ENCODE results near the gene HRAS. TPM values are rescaled to one million over a fixed set of nuclear protein-coding genes. Genes with fewer than 3 reads are reported as not detected.
A peak's percentile ranks its signal among the peaks of the same experiment; 100 is the strongest.

HRAS gene
- total RNA-seq, 1 experiment from 2014 or later, result 69.0 TPM

DNA sequence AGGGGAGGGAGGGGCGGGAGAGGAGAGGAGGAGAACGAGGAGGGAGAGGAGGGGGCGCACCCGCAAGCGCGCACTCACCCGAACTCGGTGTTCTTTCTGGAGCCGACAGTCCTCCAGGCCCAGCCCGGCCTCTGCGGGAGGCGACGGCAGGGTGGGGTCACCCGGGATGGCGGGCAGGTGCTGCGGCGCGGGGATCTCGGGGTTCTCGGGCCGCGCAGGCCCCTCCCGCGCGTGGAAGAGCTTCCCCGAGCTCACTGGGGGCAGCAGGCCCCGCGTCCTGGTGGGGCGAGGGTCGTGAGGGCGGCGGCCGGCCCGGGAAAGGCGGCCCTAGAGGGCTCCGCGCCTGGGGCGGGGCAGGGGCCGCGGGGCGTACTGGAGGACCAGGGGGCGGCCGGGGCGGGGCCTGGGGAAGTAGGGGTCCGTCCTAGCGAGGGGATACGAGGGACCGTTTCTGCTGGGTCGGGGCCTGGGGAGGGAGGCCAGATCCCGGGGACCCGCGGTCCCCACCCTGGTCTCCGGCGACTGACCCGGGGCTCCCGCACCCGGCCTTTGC lies 19.9 kb upstream of the HRAS start:
- Mint-ChIP-seq H3K4me1 (ENCODE audit: low read depth, unreplicated experiment) (peaks cover 14% of the 10 kb centered on the region), H3K4me3 (ENCODE audit: unreplicated experiment) (peak overlapping the region; percentile 56), H3K9me3 (ENCODE audit: unreplicated experiment) (no peaks in the 10 kb centered on the region), H3K27me3 (ENCODE audit: insufficient read depth, unreplicated experiment) (no peaks in the 10 kb centered on the region), H3K36me3 (ENCODE audit: insufficient read depth, unreplicated experiment) (peaks cover 12% of the 10 kb centered on the region), H3K27ac (ENCODE audit: unreplicated experiment) (no peak overlapping the region)
- Histone ChIP-seq H3K4me1 (peaks cover 27% of the 10 kb centered on the region), H3K4me3 (ENCODE audit: low read depth, low read length) (peak overlapping the region; percentile 62), H3K27me3 (replicated peaks; ENCODE audit: control insufficient read depth, insufficient read depth, low read length) (no peaks in the 10 kb centered on the region), H3K36me3 (ENCODE audit: control insufficient read depth, insufficient read depth, low read length) (no peaks in the 10 kb centered on the region), H3K9me3 (no peaks in the 10 kb centered on the region)
- ChIA-PET CTCF (interaction anchor here (0.8 to 1.7 kb wide), 5 partner anchors 21 to 169 kb away, joined by 3 to 9 read pairs (median 6); partner anchors contain the start of gene PHRF1), POLR2A (interaction anchor here (0.7 to 0.8 kb wide), 2 partner anchors 21 to 58 kb away, joined by 5 to 8 read pairs; no protein-coding TSS in a partner anchor)
- DNase-seq, result no peak
- BruUV-seq (replicated peaks), result no TSS peak
- TF ChIP-seq, protein P1, sequence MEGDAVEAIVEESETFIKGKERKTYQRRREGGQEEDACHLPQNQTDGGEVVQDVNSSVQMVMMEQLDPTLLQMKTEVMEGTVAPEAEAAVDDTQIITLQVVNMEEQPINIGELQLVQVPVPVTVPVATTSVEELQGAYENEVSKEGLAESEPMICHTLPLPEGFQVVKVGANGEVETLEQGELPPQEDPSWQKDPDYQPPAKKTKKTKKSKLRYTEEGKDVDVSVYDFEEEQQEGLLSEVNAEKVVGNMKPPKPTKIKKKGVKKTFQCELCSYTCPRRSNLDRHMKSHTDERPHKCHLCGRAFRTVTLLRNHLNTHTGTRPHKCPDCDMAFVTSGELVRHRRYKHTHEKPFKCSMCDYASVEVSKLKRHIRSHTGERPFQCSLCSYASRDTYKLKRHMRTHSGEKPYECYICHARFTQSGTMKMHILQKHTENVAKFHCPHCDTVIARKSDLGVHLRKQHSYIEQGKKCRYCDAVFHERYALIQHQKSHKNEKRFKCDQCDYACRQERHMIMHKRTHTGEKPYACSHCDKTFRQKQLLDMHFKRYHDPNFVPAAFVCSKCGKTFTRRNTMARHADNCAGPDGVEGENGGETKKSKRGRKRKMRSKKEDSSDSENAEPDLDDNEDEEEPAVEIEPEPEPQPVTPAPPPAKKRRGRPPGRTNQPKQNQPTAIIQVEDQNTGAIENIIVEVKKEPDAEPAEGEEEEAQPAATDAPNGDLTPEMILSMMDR (IDR thresholded peaks at IDR 0.05; ENCODE audit: insufficient read depth in 1 of 2, low read depth in 1 of 2, low read length in 1 of 2, severe bottlenecking in 1 of 2, unreplicated experiment in 1 of 2), result peak in 1 of 2 experiments; percentile 6
- intact Hi-C loops (cut with micrococcal nuclease; ENCODE audit: unreplicated experiment), result loop anchor here (10.0 kb wide), 1 partner anchor 169 kb away; no protein-coding TSS in a partner anchor

DNA sequence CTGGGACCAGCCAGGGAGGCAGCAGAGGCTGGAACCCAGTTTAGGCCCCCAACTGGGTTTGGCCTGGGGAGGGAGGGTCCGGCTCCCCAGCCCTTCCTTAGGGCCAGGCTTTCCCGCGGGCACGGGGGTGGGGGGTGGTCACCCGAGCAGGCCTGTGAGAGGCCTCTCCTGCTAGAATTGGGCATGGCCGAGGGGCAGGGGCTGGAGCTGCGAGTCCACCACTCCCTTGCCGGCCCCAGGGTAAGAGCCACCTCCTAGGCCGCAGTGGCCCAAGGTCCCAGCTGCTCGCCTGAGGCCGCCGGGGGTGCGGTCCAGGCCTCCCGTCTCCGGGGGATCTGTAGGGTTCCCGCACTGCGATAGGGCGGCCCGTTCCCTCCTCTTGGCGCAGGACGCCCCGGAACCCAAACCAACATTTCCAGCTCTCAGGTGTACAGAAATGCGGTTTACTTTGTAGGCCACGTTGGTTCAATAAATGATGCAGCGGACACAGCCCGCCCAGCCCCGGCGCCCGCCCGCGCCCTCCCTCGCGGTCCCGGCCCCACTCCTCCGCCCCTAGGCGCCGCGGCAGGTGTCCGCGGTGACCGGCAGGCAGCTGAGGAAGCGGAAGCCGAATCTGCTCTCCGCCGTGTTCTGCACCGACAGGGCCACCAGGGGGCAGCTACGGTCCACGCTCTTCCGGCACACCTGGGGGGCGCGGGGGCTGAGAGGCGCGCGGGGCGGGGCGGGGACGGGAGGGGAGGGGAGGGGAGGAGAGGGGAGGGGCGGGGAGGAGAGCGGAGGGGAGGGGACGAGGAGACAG lies 19.3 kb upstream of the HRAS start:
- CTCF ChIA-PET, result interaction anchor here (0.6 to 1.7 kb wide), 8 partner anchors 21 to 205 kb away, joined by 3 to 9 read pairs (median 4); partner anchors contain the start of gene PHRF1
- H3K4me3 ChIP-seq (ENCODE audit: low read depth, low read length), result peak overlapping the region; percentile 62
- H3K4me1 ChIP-seq, result peaks cover 20% of the 10 kb centered on the region
- H3K36me3 ChIP-seq (ENCODE audit: control insufficient read depth, insufficient read depth, low read length), result no peaks in the 10 kb centered on the region
- DNase-seq, result peak; percentile 82 to 86
- POLR2A ChIA-PET, result interaction anchor here (0.6 to 0.8 kb wide), 3 partner anchors 21 to 132 kb away, joined by 5 to 8 read pairs (median 5); no protein-coding TSS in a partner anchor
- Mint-ChIP-seq H3K27ac (ENCODE audit: unreplicated experiment) (no peak overlapping the region), H3K9me3 (ENCODE audit: unreplicated experiment) (no peaks in the 10 kb centered on the region), H3K27me3 (ENCODE audit: insufficient read depth, unreplicated experiment) (no peaks in the 10 kb centered on the region), H3K36me3 (ENCODE audit: insufficient read depth, unreplicated experiment) (peaks cover 7% of the 10 kb centered on the region), H3K4me3 (ENCODE audit: unreplicated experiment) (peak overlapping the region; percentile 56), H3K4me1 (ENCODE audit: low read depth, unreplicated experiment) (peaks cover 8% of the 10 kb centered on the region)
- no peaks in the 10 kb centered on the region for H3K9me3 ChIP-seq
- no peaks in the 10 kb centered on the region for H3K27me3 ChIP-seq (replicated peaks; ENCODE audit: control insufficient read depth, insufficient read depth, low read length)
- TF ChIP-seq, protein P1 (IDR thresholded peaks at IDR 0.05; ENCODE audit: insufficient read depth in 1 of 2, low read depth in 1 of 2, low read length in 1 of 2, severe bottlenecking in 1 of 2, unreplicated experiment in 1 of 2), result peak; percentile 73 to 85
- intact Hi-C loops (cut with micrococcal nuclease; ENCODE audit: unreplicated experiment), result loop anchor here (10.0 kb wide), 1 partner anchor 170 kb away; no protein-coding TSS in a partner anchor
- no TSS peak for BruUV-seq (replicated peaks)

DNA sequence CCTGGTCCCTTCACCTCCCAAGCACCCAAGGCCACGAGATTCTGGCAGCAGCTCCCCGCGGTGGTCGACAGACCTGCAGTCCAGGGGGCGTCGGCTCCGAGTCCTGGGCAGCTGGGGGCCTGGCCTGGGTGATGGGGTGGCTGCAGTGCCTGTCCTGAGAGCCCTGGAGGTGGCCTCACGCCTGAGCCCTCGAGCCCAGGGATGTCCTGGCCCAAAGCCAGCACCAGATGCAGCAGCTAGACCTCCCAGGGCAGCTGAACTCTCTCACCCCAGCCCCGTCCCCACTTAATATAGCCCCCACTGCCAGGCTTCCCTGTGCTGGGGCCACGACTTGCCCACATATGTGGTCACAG lies 18.6 kb upstream of the HRAS start:
- Mint-ChIP-seq H3K36me3 (ENCODE audit: insufficient read depth, unreplicated experiment) (peaks cover 5% of the 10 kb centered on the region), H3K27me3 (ENCODE audit: insufficient read depth, unreplicated experiment) (no peaks in the 10 kb centered on the region), H3K9me3 (ENCODE audit: unreplicated experiment) (no peaks in the 10 kb centered on the region), H3K27ac (ENCODE audit: unreplicated experiment) (no peak overlapping the region), H3K4me1 (ENCODE audit: low read depth, unreplicated experiment) (peaks cover 1% of the 10 kb centered on the region), H3K4me3 (ENCODE audit: unreplicated experiment) (peak overlapping the region; percentile 24)
- ChIA-PET POLR2A (no interaction called here), CTCF (interaction anchor here (1.4 to 1.7 kb wide), 2 partner anchors 22 to 168 kb away, joined by 6 read pairs; partner anchors contain the start of gene PHRF1)
- intact Hi-C loops (cut with micrococcal nuclease; ENCODE audit: unreplicated experiment), result loop anchor here (10.0 kb wide), 1 partner anchor 171 kb away; no protein-coding TSS in a partner anchor
- no TSS peak for BruUV-seq (replicated peaks)
- peaks cover 13% of the 10 kb centered on the region for H3K4me1 ChIP-seq
- DNase-seq, result no peak
- H3K36me3 ChIP-seq (ENCODE audit: control insufficient read depth, insufficient read depth, low read length), result no peaks in the 10 kb centered on the region
- H3K4me3 ChIP-seq (ENCODE audit: low read depth, low read length), result no peak overlapping the region
- no peaks in the 10 kb centered on the region for H3K9me3 ChIP-seq
- TF ChIP-seq, protein P1 (IDR thresholded peaks at IDR 0.05; ENCODE audit: insufficient read depth in 1 of 2, low read depth in 1 of 2, low read length in 1 of 2, severe bottlenecking in 1 of 2, unreplicated experiment in 1 of 2), result no peak
- H3K27me3 ChIP-seq (replicated peaks; ENCODE audit: control insufficient read depth, insufficient read depth, low read length), result no peaks in the 10 kb centered on the region
